Adrenal gland (tissue), 5 donors: Measurements from ENCODE around the gene MYBPHL.

Experiments used
- CTCF ChIP-seq, 6 experiments: fragments of 450-650 bp in 4 of 6; fragments of 200-600 bp in 2 of 6; sonication (generic) in 1 of 6; IDR thresholded peaks; 1 replicate in 5 of 6; 2 replicates in 1 of 6; pipeline versions ENCODE4 v1.5.1 to v1.8.0; 2016 to 2021; ENCODE audit warnings: antibody characterized with exemption in 6 of 6, mild to moderate bottlenecking in 2 of 6, moderate library complexity in 1 of 6
- POLR2A ChIP-seq, 2 donors: fragments of 450-650 bp; IDR thresholded peaks; one replicate each; pipeline ENCODE4 v1.6.1; 2017; ENCODE audit warnings: antibody characterized with exemption in 2 of 2, mild to moderate bottlenecking in 2 of 2, moderate library complexity in 1 of 2
- donor health status: DM: no; HTN: no; CAD: no.

- TF ChIP-seq POLR2A (IDR thresholded peaks at IDR 0.05) = no peak
- TF ChIP-seq CTCF (IDR thresholded peaks at IDR 0.05) = peak; percentile 87 to 96 (median 92)
Observed at GRCh38 chr1:109277434-109278204, 29.2 kb downstream of the MYBPHL start.
